Type B pancreatic cell (in vitro differentiated cells): ENCODE measurements around the gene TJP2. TPM values are rescaled to one million over a fixed set of nuclear protein-coding genes. Genes with fewer than 3 reads are reported as not detected.

Experiments
- DNase-seq: peaks from one replicate; pipeline ENCODE4 v3.0.0; 2021; ENCODE audit warnings: mixed read lengths; ENCODE audit not compliant: unreplicated experiment; ENCODE audit errors: extremely low spot score
- H3K27ac Mint-ChIP-seq: 2 replicates; pipeline ENCODE4 v1.8.0; 2021; ENCODE audit warnings: mild to moderate bottlenecking, mixed read lengths
- H3K27me3 Mint-ChIP-seq: 2 replicates; pipeline ENCODE4 v1.8.0; 2021; ENCODE audit warnings: mixed read lengths
- H3K36me3 Mint-ChIP-seq: 2 replicates; pipeline ENCODE4 v1.8.0; 2021; ENCODE audit warnings: mixed read lengths
- H3K4me1 Mint-ChIP-seq: one replicate; pipeline ENCODE4 v1.8.0; 2021; ENCODE audit warnings: mixed read lengths; ENCODE audit not compliant: unreplicated experiment
- H3K4me3 Mint-ChIP-seq: 2 replicates; pipeline ENCODE4 v1.8.0; 2021; ENCODE audit warnings: mild to moderate bottlenecking, mixed read lengths
- H3K9me3 Mint-ChIP-seq: 2 replicates; pipeline ENCODE4 v1.8.0; 2021; ENCODE audit warnings: mixed read lengths
- CTCF ChIP-seq: fragments of 200-600 bp; sonication (generic); conservative IDR thresholded peaks from 2 replicates; pipeline ENCODE4 v1.5.0; 2021; ENCODE audit warnings: antibody characterized with exemption, mild to moderate bottlenecking
- total RNA-seq: library from RNA; stranded (reverse); gene quantifications from 2 replicates; pipeline ENCODE4 v1.2.1, GENCODE V29; 2021; ENCODE audit warnings: low replicate concordance

Gene TJP2
- total RNA-seq, 1 donor from 2014 or later: 85.2 TPM

- Mint-ChIP-seq H3K36me3 (peaks cover 5% of the 10 kb centered on the region), H3K4me1 (peaks cover 3% of the 10 kb centered on the region), H3K27ac (no peak overlapping the region), H3K27me3 (no peaks in the 10 kb centered on the region), H3K9me3 (no peaks in the 10 kb centered on the region), H3K4me3 (no peak overlapping the region)
- TF ChIP-seq CTCF: no peak
- no peak for DNase-seq
Observed at GRCh38 chr9:69215774-69216485, 41.9 kb downstream of the TJP2 start.

GRCh38 chr9:69218166-69218565, 44.1 kb downstream of the TJP2 start:
- H3K27me3 Mint-ChIP-seq: no peaks in the 10 kb centered on the region
- no peak overlapping the region for H3K4me3 Mint-ChIP-seq
- no peak for DNase-seq
- TF ChIP-seq CTCF: no peak
- no peak overlapping the region for H3K27ac Mint-ChIP-seq
- no peaks in the 10 kb centered on the region for H3K9me3 Mint-ChIP-seq
- H3K4me1 Mint-ChIP-seq: peaks cover 3% of the 10 kb centered on the region
- peaks cover 5% of the 10 kb centered on the region for H3K36me3 Mint-ChIP-seq

- no peak for DNase-seq
- Mint-ChIP-seq H3K4me1 (peaks cover 2% of the 10 kb centered on the region), H3K27ac (no peak overlapping the region), H3K27me3 (no peaks in the 10 kb centered on the region), H3K36me3 (peaks cover 7% of the 10 kb centered on the region), H3K9me3 (no peaks in the 10 kb centered on the region), H3K4me3 (no peak overlapping the region)
- no peak for TF ChIP-seq CTCF
Observed at GRCh38 chr9:69221036-69221435, 47.0 kb downstream of the TJP2 start.

- Mint-ChIP-seq H3K27ac (no peak overlapping the region), H3K9me3 (no peaks in the 10 kb centered on the region), H3K36me3 (peaks cover 10% of the 10 kb centered on the region), H3K27me3 (no peaks in the 10 kb centered on the region), H3K4me3 (no peak overlapping the region), H3K4me1 (no peaks in the 10 kb centered on the region)
- no peak for DNase-seq
- no peak for TF ChIP-seq CTCF
Observed at GRCh38 chr9:69222970-69223369, 48.9 kb downstream of the TJP2 start.

GRCh38 chr9:69223605-69224004, 49.5 kb downstream of the TJP2 start:
- no peaks in the 10 kb centered on the region for H3K27me3 Mint-ChIP-seq
- H3K9me3 Mint-ChIP-seq: no peaks in the 10 kb centered on the region
- peak; percentile 85 for TF ChIP-seq CTCF
- H3K4me3 Mint-ChIP-seq: no peak overlapping the region
- DNase-seq: no peak
- H3K4me1 Mint-ChIP-seq: no peaks in the 10 kb centered on the region
- H3K27ac Mint-ChIP-seq: peak overlapping the region; percentile 75
- peaks cover 12% of the 10 kb centered on the region for H3K36me3 Mint-ChIP-seq

GRCh38 chr9:69229367-69229766, 55.3 kb downstream of the TJP2 start:
- TF ChIP-seq CTCF: no peak
- Mint-ChIP-seq H3K27ac (no peak overlapping the region), H3K27me3 (no peaks in the 10 kb centered on the region), H3K4me3 (no peak overlapping the region), H3K36me3 (peaks cover 14% of the 10 kb centered on the region), H3K4me1 (no peaks in the 10 kb centered on the region), H3K9me3 (no peaks in the 10 kb centered on the region)
- no peak for DNase-seq
